GM10266 (cell line): ENCODE measurements around the gene PRKAG1.

ENCODE experiments used
- DNase-seq: peaks from one replicate; pipeline ENCODE4 v3.0.0; 2012; ENCODE audit errors: extremely low spot score
- TF ChIP-seq, protein P1 (sequence below): IDR thresholded peaks from 2 replicates; pipeline ENCODE4 v1.5.1; 2012; ENCODE audit warnings: mild to moderate bottlenecking, low read depth; ENCODE audit not compliant: control insufficient read depth, insufficient read depth; ENCODE audit errors: missing control alignments

The PRKAG1 gene

DNA sequence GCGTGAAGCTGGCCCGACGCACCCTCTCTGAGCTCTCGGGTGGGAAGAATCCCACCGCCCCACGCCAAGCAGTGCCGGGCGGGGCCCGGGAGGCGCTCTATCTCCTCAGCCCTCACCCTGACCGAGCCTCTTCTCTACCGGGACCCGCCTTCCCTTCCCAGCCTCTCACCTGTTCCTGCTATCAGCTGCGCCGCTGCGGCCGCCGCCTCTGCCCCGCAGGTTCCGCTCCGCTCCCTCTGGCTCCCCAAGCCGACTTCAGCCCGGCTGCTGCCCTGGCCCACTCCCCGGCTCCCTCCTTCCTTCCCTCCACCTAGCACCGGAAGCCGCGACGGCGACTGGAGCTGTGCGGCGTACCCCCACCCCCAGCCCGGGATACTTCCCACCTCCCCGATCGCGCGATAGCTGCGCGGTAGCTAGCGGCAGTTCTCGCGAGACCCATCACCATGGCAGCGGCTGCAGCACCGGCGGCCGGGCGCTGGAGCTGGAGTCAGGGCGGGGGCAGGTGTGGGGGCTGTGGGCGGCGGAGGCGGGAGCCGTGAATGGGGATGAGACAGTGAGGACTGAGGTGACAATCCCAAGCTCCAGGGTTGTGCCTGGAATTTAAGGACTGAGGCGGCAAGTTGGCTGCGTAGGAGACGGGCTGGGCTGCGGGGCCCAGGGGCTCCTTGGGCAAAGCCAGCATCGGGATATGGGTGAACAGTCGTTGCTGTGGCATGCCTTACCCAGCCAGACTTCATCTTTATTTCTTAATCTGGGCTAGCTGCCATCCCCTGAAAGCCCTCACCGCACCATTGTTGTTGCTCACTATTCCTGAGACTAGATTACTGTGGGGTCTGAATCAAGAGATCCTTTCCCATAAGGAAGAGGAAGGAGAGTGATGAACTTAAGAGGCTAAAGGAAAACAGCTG is 61.2 kb downstream of the PRKAG1 start, which contains the start of gene ARF3:
ARF3 (minus strand) TSS at position 347 of the 908 bp plus-strand sequence. CDS start 16,392 bp downstream, outside the sequence.
- DNase-seq: peak; percentile 95

DNA sequence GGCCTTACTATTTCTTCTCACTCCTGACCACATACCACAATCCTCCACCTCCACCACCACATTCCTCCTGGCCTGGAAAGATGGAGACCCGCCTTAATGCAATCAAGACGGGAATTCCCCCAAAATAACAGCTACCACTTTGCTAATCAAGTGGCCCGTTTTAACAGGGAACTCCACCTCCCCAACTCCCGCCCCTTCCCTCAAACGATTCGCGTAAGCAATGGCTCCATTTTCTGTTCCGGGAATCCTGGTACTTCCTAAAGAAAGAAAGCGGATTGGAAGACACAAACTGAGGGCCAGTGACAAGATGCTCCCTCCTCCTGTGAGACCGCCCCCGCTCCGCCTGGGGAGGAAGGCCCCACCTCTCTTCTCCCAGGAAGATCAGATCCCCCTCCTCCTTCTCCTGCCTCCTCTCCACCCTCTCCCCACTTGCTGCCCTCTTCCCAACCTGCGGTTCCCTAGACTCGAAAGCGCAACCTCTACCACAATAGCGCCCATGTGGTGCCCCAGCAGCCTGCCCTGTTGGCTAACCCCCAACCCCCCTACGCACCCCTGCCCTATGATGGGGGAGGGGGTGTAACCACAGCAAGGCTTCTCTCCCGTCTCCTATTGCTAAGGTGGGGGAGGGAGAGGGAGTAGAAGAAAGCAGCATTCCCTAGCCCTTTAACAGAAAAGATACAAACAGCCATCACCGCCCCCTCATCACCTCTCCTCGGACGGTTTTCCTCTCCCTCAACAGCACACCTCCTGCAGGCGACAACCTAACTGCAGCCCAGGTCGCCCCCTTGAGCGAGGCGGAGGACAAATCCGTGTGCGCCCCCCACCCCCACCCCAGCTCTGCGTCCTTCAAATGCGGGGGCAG is 62.1 kb downstream of the PRKAG1 start:
- TF ChIP-seq, protein P1, sequence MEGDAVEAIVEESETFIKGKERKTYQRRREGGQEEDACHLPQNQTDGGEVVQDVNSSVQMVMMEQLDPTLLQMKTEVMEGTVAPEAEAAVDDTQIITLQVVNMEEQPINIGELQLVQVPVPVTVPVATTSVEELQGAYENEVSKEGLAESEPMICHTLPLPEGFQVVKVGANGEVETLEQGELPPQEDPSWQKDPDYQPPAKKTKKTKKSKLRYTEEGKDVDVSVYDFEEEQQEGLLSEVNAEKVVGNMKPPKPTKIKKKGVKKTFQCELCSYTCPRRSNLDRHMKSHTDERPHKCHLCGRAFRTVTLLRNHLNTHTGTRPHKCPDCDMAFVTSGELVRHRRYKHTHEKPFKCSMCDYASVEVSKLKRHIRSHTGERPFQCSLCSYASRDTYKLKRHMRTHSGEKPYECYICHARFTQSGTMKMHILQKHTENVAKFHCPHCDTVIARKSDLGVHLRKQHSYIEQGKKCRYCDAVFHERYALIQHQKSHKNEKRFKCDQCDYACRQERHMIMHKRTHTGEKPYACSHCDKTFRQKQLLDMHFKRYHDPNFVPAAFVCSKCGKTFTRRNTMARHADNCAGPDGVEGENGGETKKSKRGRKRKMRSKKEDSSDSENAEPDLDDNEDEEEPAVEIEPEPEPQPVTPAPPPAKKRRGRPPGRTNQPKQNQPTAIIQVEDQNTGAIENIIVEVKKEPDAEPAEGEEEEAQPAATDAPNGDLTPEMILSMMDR: peak; percentile 15
- peak; percentile 72 for DNase-seq

More for the DNA sequence above, 61.2 kb downstream of the PRKAG1 start, which contains the start of gene ARF3:
- TF ChIP-seq, protein P1: no peak

DNA sequence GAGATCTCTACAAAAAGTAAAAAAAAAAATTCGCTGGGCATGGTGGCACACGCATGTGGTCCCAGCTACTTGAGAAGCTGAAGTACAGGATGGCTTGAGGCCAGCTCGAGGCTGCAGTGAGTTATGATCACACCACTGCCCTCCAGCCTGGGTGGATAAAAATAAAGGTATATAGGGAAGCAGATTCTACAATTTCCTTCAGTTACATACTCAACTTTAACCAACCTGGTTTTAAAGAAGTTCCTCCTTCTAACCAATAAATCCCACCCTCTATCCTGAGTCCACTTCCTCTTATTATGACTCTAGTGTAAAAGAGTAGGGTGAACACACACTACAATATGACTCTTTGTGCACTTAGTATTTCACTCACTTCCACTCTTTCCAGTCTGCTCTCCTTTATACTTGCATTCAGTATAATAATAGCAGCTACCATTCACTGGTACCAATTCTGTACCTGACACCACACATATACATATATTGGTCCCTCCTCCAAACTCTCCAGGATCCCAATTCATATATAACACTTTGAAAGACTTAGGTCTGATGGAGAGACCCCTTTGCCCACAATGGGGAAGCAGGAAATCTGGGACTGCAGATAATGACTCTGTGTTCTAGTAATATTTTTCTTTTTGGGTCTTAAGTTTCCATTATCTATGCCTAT is 63.6 kb downstream of the PRKAG1 start:
- TF ChIP-seq, protein P1: no peak
- DNase-seq: no peak

DNA sequence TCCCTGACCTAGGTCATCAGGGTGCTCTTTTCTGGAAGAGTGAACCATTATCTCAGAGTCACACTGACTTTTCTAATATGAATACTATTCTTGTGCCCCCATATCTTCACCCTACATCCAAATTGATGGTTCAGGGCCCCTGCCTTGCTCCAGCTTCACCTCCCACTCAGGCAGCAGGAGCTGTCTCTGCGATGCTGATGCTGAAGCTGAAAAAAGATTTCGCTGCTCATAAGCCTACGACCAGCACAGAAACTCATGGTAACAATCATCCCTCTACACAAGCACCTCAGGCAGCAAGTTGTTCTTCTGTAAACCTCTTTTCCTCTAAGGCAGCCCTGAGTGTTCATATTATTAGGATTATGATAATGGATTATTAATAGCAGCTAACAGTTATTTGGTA is 64.5 kb downstream of the PRKAG1 start:
- DNase-seq: no peak
- TF ChIP-seq, protein P1: no peak

DNA sequence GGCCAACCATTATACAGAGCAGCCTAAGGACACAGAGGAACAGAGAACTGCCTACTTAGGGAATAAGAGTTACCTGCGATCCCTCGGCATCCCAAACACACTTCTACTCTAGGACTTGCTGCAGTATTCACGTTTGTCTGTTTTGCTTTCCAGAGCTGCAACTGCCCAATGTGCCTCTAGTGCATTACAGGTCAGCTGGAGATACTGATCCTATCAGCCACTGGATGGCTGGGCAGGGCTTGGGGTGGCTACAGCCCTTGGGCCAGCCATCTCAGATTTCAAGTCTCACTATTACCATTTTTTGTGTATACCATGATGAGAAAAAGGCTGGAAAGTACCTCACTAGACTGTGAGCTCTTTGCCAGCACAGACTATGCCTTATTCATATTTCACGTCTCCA is 65.9 kb downstream of the PRKAG1 start:
- TF ChIP-seq, protein P1: no peak
- no peak for DNase-seq
